ENCODE data around the gene CDC45.

GRCh38 chr22:19550382-19550781, 70.7 kb downstream of the CDC45 start:
- TF ChIP-seq, protein P1, sequence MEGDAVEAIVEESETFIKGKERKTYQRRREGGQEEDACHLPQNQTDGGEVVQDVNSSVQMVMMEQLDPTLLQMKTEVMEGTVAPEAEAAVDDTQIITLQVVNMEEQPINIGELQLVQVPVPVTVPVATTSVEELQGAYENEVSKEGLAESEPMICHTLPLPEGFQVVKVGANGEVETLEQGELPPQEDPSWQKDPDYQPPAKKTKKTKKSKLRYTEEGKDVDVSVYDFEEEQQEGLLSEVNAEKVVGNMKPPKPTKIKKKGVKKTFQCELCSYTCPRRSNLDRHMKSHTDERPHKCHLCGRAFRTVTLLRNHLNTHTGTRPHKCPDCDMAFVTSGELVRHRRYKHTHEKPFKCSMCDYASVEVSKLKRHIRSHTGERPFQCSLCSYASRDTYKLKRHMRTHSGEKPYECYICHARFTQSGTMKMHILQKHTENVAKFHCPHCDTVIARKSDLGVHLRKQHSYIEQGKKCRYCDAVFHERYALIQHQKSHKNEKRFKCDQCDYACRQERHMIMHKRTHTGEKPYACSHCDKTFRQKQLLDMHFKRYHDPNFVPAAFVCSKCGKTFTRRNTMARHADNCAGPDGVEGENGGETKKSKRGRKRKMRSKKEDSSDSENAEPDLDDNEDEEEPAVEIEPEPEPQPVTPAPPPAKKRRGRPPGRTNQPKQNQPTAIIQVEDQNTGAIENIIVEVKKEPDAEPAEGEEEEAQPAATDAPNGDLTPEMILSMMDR (conservative IDR thresholded peaks at IDR 0.05) = no peak
- TF ChIP-seq EZH2 (IDR thresholded peaks at IDR 0.05; ENCODE audit: low read depth) = no peak
